Immature natural killer cell (primary cell): Measurements from ENCODE around the gene B3GALT6. TPM values are rescaled to one million over a fixed set of nuclear protein-coding genes. Genes with fewer than 3 reads are reported as not detected.

Source experiments
- DNase-seq, 3 donors: peaks; one replicate each; pipeline ENCODE4 v3.0.0; 2022; ENCODE audit warnings: mixed read lengths in 1 of 3
- H3K27ac Mint-ChIP-seq, 6 donors: one replicate each; pipeline ENCODE4 v1.8.0; 2020; ENCODE audit warnings: mixed read lengths in 6 of 6, mild to moderate bottlenecking in 5 of 6, inconsistent platforms in 4 of 6, moderate library complexity in 3 of 6
- H3K27me3 Mint-ChIP-seq, 3 donors: one replicate each; pipeline ENCODE4 v1.8.0; 2020 to 2021; ENCODE audit warnings: low read depth in 3 of 3, mild to moderate bottlenecking in 3 of 3, mixed read lengths in 3 of 3, moderate library complexity in 3 of 3, inconsistent platforms in 1 of 3
- H3K36me3 Mint-ChIP-seq, 3 donors: one replicate each; pipeline ENCODE4 v1.8.0; 2020; ENCODE audit warnings: mixed read lengths in 3 of 3, inconsistent platforms in 2 of 3, mild to moderate bottlenecking in 2 of 3
- H3K4me1 Mint-ChIP-seq, 2 donors: one replicate each; pipeline ENCODE4 v1.8.0; 2020; ENCODE audit warnings: inconsistent platforms in 2 of 2, mild to moderate bottlenecking in 2 of 2, mixed read lengths in 2 of 2, moderate library complexity in 1 of 2
- H3K4me3 Mint-ChIP-seq, 5 donors: one replicate each; pipeline ENCODE4 v1.8.0; 2020; ENCODE audit warnings: mild to moderate bottlenecking in 5 of 5, mixed read lengths in 5 of 5, inconsistent platforms in 3 of 5, moderate library complexity in 3 of 5
- H3K9me3 Mint-ChIP-seq, 6 donors: one replicate each; pipeline ENCODE4 v1.8.0; 2020; ENCODE audit warnings: mild to moderate bottlenecking in 6 of 6, mixed read lengths in 6 of 6, inconsistent platforms in 4 of 6, moderate library complexity in 3 of 6
- polyA plus RNA-seq, 3 donors: library from polyadenylated mRNA; unstranded; fragments of 300-500 nt; fragmentation: Illumina TruSeq; gene quantifications; one replicate each; pipeline ENCODE4 v1.2.3, GENCODE V29; 2021

The B3GALT6 gene
- polyA plus RNA-seq, 3 donors from 2014 or later = 5.3 to 13.9 (median 9.9) TPM

- Mint-ChIP-seq H3K4me3 (peak overlapping the region; percentile 62 to 83 (median 75)), H3K27ac (peak overlapping the region; percentile 96 to 99 (median 98)), H3K36me3 (peaks cover 0 to 10% (median 7%) of the 10 kb centered on the region in 3 donors), H3K9me3 (no peaks in the 10 kb centered on the region), H3K4me1 (peaks cover 35 to 61% of the 10 kb centered on the region in 2 donors), H3K27me3 (peaks cover 22 to 42% (median 24%) of the 10 kb centered on the region in 3 donors)
- DNase-seq = no peak
These were observed 16.0 kb upstream of the B3GALT6 start for GRCh38 chr1:1215881-1216605.

DNA sequence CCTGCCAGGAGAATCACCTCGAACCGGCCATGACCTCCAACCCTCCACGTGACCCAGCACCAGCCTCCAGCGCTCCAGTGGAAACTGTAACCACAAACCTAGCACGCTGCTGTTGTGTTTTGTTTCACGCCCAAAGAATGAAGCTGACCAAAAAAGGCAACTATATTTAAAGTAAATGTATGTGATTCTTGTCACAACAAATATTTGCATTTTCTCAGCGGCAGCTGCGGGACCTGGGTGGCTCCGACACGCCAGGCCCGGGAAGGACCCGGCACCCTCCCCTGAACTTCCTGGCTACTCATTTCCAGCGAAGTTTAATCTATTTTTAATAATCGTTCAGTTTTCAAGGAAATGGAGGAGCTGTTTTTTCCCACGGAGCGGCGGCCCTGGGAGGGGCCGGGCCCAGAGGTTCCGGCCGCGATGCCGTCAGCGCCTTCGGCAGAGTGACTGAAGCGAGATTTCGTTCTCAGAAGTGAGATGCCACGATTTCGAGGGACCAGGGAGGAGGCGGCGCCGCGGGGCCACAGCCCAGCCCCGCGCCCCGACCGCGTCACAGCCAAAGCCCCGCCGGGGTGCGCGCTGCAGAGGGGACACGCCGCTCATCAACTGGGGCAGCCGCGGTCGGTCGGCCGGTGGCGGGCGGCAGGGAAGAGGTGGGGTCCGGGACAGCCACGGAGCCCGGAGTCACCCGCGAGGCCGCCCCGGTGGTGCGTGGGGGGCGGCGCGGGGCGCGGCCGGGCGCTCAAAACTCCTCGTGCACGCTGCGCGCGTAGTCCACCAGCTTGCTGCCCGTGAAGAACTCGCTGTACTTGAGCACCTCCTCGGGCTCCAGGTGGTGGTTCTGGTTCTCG, 15.0 kb upstream of the B3GALT6 start:
- DNase-seq = peak; percentile 56 to 79 (median 72)

GRCh38 chr1:1217621-1218523, 14.2 kb upstream of the B3GALT6 start:
- no peak for DNase-seq
- Mint-ChIP-seq H3K27me3 (peaks cover 20 to 45% (median 22%) of the 10 kb centered on the region in 3 donors), H3K4me1 (peaks cover 51 to 72% of the 10 kb centered on the region in 2 donors), H3K4me3 (peak overlapping the region in 3 of 5 donors; percentile 14 to 53 (median 24)), H3K27ac (peak overlapping the region; percentile 31 to 96 (median 76)), H3K36me3 (peaks cover 3 to 17% (median 12%) of the 10 kb centered on the region in 3 donors), H3K9me3 (no peaks in the 10 kb centered on the region)

More for the DNA sequence above, 15.0 kb upstream of the B3GALT6 start:
- Mint-ChIP-seq H3K27ac (peak overlapping the region; percentile 96 to 99 (median 98)), H3K4me1 (peaks cover 42 to 68% of the 10 kb centered on the region in 2 donors), H3K36me3 (peaks cover 0 to 14% (median 10%) of the 10 kb centered on the region in 3 donors), H3K27me3 (peaks cover 25 to 46% (median 25%) of the 10 kb centered on the region in 3 donors), H3K9me3 (no peaks in the 10 kb centered on the region), H3K4me3 (peak overlapping the region; percentile 75 to 83 (median 76))

DNA sequence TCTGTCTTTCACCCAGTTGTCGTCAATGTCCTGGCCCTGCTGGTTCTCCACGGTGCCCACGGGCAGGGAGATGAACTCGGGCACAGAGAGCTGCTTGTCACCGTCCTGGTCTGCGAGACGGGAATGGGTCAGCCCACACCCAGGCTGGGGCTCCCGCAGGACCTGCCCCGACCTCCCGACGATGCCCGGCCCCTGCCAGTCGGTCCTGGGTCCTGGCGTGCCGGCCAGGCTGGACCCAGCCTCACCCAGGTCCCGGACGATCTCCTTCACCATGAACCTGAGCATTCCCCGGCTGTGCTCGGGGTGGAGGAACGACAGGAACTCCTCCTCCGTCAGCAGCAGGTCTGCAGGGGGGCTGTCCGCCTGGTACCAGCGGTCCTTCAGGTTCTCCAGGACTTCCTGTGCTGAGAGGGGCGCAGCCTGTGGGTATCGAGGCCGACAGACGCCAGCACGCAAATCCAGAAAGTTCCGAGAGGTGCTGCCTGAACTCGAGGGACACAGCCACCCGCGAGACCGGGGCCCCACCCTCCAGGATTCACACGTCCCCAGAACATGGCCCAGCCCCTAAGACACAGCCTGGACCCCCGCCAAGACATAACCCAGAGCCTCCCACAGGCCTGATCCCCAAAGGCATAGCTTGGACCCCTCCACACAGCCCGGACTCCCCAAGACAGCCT, 13.4 kb upstream of the B3GALT6 start:
- Mint-ChIP-seq H3K36me3 (peaks cover 7 to 22% (median 16%) of the 10 kb centered on the region in 3 donors), H3K9me3 (no peaks in the 10 kb centered on the region), H3K4me3 (no peak overlapping the region), H3K4me1 (peaks cover 57 to 77% of the 10 kb centered on the region in 2 donors), H3K27ac (peak overlapping the region in 5 of 6 donors; percentile 48 to 96 (median 78)), H3K27me3 (peaks cover 14 to 41% (median 17%) of the 10 kb centered on the region in 3 donors)
- no peak for DNase-seq

DNA sequence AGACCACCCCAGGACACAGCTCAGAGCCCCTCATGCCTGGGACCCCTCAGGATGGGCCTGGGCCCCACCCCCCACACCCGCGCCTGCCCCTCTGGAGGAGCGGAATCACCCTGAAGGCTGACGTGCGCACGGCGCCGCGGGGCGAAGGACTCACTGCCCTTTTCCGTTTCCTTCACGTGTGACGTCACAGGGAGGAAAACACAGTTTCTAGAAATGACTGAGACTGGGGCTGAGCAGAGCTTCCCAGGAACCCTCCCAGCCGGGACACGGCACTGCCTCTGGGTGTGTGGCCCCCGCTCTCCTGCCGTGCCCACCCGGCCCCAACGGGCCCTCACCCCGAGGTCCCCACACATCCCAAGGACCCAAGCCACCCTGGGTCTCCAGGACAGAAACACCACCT, 12.7 kb upstream of the B3GALT6 start:
- peaks cover 53 to 76% of the 10 kb centered on the region in 2 donors for H3K4me1 Mint-ChIP-seq
- H3K27me3 Mint-ChIP-seq = peaks cover 14 to 36% (median 17%) of the 10 kb centered on the region in 3 donors
- H3K36me3 Mint-ChIP-seq = peaks cover 7 to 22% (median 16%) of the 10 kb centered on the region in 3 donors
- no peak for DNase-seq
- no peaks in the 10 kb centered on the region for H3K9me3 Mint-ChIP-seq
- H3K4me3 Mint-ChIP-seq = no peak overlapping the region
- H3K27ac Mint-ChIP-seq = peak overlapping the region in 4 of 6 donors; percentile 62 to 87 (median 76)

GRCh38 chr1:1220197-1220596, 11.8 kb upstream of the B3GALT6 start:
- Mint-ChIP-seq H3K27ac (peak overlapping the region; percentile 84 to 97 (median 94)), H3K27me3 (peaks cover 11 to 34% (median 14%) of the 10 kb centered on the region in 3 donors), H3K36me3 (peaks cover 10 to 26% (median 20%) of the 10 kb centered on the region in 3 donors), H3K9me3 (no peaks in the 10 kb centered on the region), H3K4me1 (peaks cover 51 to 67% of the 10 kb centered on the region in 2 donors), H3K4me3 (peak overlapping the region; percentile 5 to 53 (median 21))
- no peak for DNase-seq

GRCh38 chr1:1221887-1222574, 10.0 kb upstream of the B3GALT6 start:
- H3K36me3 Mint-ChIP-seq = peaks cover 15 to 26% (median 18%) of the 10 kb centered on the region in 3 donors
- peak overlapping the region; percentile 78 to 83 (median 81) for H3K4me3 Mint-ChIP-seq
- peaks cover 49 to 59% of the 10 kb centered on the region in 2 donors for H3K4me1 Mint-ChIP-seq
- DNase-seq = peak; percentile 80 to 84 (median 82)
- peak overlapping the region; percentile 93 to 97 (median 94) for H3K27ac Mint-ChIP-seq
- H3K9me3 Mint-ChIP-seq = no peaks in the 10 kb centered on the region
- peaks cover 6 to 28% (median 6%) of the 10 kb centered on the region in 3 donors for H3K27me3 Mint-ChIP-seq

- H3K27ac Mint-ChIP-seq = peak overlapping the region; percentile 93 to 97 (median 94)
- peaks cover 15 to 26% (median 18%) of the 10 kb centered on the region in 3 donors for H3K36me3 Mint-ChIP-seq
- peaks cover 4 to 22% (median 5%) of the 10 kb centered on the region in 3 donors for H3K27me3 Mint-ChIP-seq
- H3K4me3 Mint-ChIP-seq = peak overlapping the region; percentile 68 to 83 (median 78)
- no peaks in the 10 kb centered on the region for H3K9me3 Mint-ChIP-seq
- H3K4me1 Mint-ChIP-seq = peaks cover 49 to 55% of the 10 kb centered on the region in 2 donors
- DNase-seq = peak in 2 of 3 donors; percentile 40
These were observed 9.3 kb upstream of the B3GALT6 start for GRCh38 chr1:1222575-1223225.

- H3K36me3 Mint-ChIP-seq = peaks cover 15 to 22% (median 18%) of the 10 kb centered on the region in 3 donors
- peaks cover 49 to 51% of the 10 kb centered on the region in 2 donors for H3K4me1 Mint-ChIP-seq
- H3K4me3 Mint-ChIP-seq = peak overlapping the region in 4 of 5 donors; percentile 68 to 79 (median 76)
- no peaks in the 10 kb centered on the region for H3K9me3 Mint-ChIP-seq
- no peak for DNase-seq
- peaks cover 4 to 18% (median 5%) of the 10 kb centered on the region in 3 donors for H3K27me3 Mint-ChIP-seq
- H3K27ac Mint-ChIP-seq = peak overlapping the region; percentile 93 to 97 (median 94)
These were observed 8.7 kb upstream of the B3GALT6 start for GRCh38 chr1:1223321-1223720.

GRCh38 chr1:1223891-1224290, 8.1 kb upstream of the B3GALT6 start:
- Mint-ChIP-seq H3K4me1 (peaks cover 51 to 52% of the 10 kb centered on the region in 2 donors), H3K4me3 (peak overlapping the region in 1 of 5 donors; percentile 24), H3K27ac (peak overlapping the region in 1 of 6 donors; percentile 16), H3K36me3 (peaks cover 15 to 22% (median 18%) of the 10 kb centered on the region in 3 donors), H3K27me3 (peaks cover 4 to 19% (median 5%) of the 10 kb centered on the region in 3 donors), H3K9me3 (no peaks in the 10 kb centered on the region)
- no peak for DNase-seq

- H3K4me1 Mint-ChIP-seq = peaks cover 54 to 65% of the 10 kb centered on the region in 2 donors
- DNase-seq = no peak
- H3K27ac Mint-ChIP-seq = peak overlapping the region in 4 of 6 donors; percentile 1 to 87 (median 51)
- H3K4me3 Mint-ChIP-seq = peak overlapping the region in 1 of 5 donors; percentile 60
- H3K27me3 Mint-ChIP-seq = peaks cover 4 to 19% (median 5%) of the 10 kb centered on the region in 3 donors
- H3K9me3 Mint-ChIP-seq = no peaks in the 10 kb centered on the region
- H3K36me3 Mint-ChIP-seq = peaks cover 15 to 22% (median 21%) of the 10 kb centered on the region in 3 donors
These were observed 6.7 kb upstream of the B3GALT6 start for GRCh38 chr1:1225238-1225845.
